LNCAP (cell line): ENCODE results near the gene FAM50A.

Experiments
- TF ChIP-seq, protein P1 (sequence below): fragments of 450-650 bp; IDR thresholded peaks from 2 replicates; pipeline ENCODE4 v1.5.1; 2017; ENCODE audit warnings: mild to moderate bottlenecking

Gene FAM50A

GRCh38 chrX:154486396-154487207, 42.7 kb downstream of the FAM50A start, which contains the start of gene UBL4A:
Gene UBL4A (minus strand): TSS chrX:154486615. CDS start chrX:154486584, 31 bp downstream.
- TF ChIP-seq, protein P1, sequence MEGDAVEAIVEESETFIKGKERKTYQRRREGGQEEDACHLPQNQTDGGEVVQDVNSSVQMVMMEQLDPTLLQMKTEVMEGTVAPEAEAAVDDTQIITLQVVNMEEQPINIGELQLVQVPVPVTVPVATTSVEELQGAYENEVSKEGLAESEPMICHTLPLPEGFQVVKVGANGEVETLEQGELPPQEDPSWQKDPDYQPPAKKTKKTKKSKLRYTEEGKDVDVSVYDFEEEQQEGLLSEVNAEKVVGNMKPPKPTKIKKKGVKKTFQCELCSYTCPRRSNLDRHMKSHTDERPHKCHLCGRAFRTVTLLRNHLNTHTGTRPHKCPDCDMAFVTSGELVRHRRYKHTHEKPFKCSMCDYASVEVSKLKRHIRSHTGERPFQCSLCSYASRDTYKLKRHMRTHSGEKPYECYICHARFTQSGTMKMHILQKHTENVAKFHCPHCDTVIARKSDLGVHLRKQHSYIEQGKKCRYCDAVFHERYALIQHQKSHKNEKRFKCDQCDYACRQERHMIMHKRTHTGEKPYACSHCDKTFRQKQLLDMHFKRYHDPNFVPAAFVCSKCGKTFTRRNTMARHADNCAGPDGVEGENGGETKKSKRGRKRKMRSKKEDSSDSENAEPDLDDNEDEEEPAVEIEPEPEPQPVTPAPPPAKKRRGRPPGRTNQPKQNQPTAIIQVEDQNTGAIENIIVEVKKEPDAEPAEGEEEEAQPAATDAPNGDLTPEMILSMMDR: no peak

DNA sequence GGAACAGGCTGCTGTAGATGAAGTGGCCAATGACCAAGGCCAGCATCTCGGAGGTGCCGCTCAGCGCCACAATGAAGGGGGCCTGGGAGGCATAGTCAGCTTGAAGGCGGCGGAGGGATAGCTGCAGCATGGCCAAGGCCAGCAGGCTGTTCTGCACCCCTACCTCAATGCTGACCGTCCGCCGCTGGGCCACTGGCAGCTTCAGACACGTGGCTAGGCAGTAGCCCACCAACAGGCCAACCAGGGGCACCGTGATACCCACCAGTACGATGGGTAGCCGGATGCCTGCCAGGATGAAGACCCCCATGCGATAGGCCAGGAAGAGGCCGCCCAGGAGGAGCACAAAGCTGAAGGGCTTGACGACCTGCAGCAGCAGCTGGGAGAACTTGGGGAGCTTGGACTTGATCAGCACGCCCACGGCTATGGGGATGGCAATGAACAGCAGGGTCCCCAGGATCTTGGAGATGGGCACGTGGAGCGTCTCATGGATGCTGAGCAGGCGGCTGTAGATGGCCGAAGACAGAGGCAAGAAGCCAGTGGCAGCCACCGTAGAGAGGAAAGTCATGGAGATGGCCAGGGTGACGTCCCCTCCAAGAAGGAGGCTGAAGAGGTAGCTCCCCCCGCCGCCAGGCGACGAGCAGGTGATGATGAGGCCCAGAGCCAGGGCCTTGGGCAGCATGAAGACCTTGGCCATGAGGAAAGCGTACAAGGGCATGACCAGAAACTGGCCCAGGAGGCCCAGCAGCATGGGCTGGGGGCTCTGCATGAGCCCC, 43.8 kb downstream of the FAM50A start:
- TF ChIP-seq, protein P1: no peak

- TF ChIP-seq, protein P1: no peak
Measured at GRCh38 chrX:154488336-154489075, 44.6 kb downstream of the FAM50A start.

- TF ChIP-seq, protein P1: no peak
Measured at GRCh38 chrX:154489182-154489581, 45.2 kb downstream of the FAM50A start.

DNA sequence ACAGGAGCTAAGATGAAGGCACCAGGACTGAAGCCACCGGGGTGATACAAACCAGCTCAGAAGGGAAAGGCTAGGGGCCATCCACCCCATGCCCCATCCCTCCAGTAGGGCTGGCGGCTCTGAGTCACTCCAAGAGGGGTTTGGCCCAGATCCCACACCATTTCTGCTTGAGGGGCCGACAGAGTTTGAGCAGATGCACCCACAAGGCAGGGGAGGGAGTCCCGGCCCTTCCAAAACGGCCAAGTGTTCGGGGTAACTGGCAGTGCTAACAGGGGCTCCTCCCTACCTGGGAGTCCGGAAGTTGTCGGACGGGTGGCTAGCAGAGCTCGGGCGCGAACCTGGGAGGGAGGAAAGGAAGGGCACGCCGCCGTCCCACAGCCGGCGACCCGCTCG, 46.1 kb downstream of the FAM50A start:
- TF ChIP-seq, protein P1: no peak

- TF ChIP-seq, protein P1: no peak
Measured at GRCh38 chrX:154490414-154491083, 46.6 kb downstream of the FAM50A start, which contains the start of gene SLC10A3. Gene SLC10A3 (minus strand): TSS chrX:154490629. CDS start chrX:154488940, 1,689 bp downstream.

- TF ChIP-seq, protein P1: no peak
Measured at GRCh38 chrX:154494715-154495114, 50.8 kb downstream of the FAM50A start.
